Measurements from ENCODE around the gene MTA2.

DNA sequence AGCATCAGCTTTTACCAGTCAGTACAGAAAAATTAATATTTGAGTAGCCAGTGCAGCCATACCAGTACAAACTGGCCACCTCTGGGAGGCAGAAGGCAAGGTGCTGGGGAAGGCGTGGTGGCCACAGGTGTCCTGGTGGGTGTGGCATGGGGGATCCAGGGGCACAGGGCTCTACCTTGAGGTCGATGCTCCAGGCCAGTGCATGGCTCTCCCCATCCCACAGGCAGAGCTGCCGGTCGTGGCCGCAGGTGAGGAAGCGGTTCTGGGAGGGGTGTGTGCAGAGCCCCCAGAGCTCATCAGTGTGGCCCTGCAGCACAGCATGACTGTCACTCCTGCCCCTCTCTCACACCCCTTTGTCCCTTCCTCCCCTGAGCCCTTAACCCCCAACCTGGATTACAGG lies 3.8 kb upstream of the MTA2 start:
- TF ChIP-seq EZH2phosphoT487 (IDR thresholded peaks at IDR 0.05; ENCODE audit: borderline replicate concordance): no peak
- TF ChIP-seq, protein P1, sequence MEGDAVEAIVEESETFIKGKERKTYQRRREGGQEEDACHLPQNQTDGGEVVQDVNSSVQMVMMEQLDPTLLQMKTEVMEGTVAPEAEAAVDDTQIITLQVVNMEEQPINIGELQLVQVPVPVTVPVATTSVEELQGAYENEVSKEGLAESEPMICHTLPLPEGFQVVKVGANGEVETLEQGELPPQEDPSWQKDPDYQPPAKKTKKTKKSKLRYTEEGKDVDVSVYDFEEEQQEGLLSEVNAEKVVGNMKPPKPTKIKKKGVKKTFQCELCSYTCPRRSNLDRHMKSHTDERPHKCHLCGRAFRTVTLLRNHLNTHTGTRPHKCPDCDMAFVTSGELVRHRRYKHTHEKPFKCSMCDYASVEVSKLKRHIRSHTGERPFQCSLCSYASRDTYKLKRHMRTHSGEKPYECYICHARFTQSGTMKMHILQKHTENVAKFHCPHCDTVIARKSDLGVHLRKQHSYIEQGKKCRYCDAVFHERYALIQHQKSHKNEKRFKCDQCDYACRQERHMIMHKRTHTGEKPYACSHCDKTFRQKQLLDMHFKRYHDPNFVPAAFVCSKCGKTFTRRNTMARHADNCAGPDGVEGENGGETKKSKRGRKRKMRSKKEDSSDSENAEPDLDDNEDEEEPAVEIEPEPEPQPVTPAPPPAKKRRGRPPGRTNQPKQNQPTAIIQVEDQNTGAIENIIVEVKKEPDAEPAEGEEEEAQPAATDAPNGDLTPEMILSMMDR (conservative IDR thresholded peaks at IDR 0.05; ENCODE audit: low read length): no peak

Measured in Loucy (cell line).